H9 (cell line): ENCODE data around the gene MAST4. TPM values are rescaled to one million over a fixed set of nuclear protein-coding genes. Genes with fewer than 3 reads are reported as not detected.

Experiments
- DNase-seq: peaks from one replicate; pipeline ENCODE4 v3.0.0-alpha.2; 2017
- H2AFZ ChIP-seq: one replicate; pipeline ENCODE4 v1.6.1; 2013; ENCODE audit warnings: mild to moderate bottlenecking, low read length, control low read depth, moderate library complexity
- H2AK5ac ChIP-seq: 2 replicates; pipeline ENCODE4 v1.6.1; 2013; ENCODE audit warnings: low read length, control low read depth, mixed read lengths; ENCODE audit not compliant: insufficient read length
- H2BK120ac ChIP-seq: one replicate; pipeline ENCODE4 v1.6.1; 2013; ENCODE audit warnings: low read depth, mild to moderate bottlenecking, low read length, control low read depth, inconsistent platforms; ENCODE audit not compliant: poor library complexity, severe bottlenecking
- H2BK12ac ChIP-seq: 2 replicates; pipeline ENCODE4 v1.6.1; 2013; ENCODE audit warnings: low read length, control low read depth, mixed read lengths, low read depth; ENCODE audit not compliant: insufficient read length
- H2BK15ac ChIP-seq: 2 replicates; pipeline ENCODE4 v1.6.1; 2013; ENCODE audit warnings: low read depth, low read length, control low read depth
- H2BK20ac ChIP-seq: one replicate; pipeline ENCODE4 v1.6.1; 2013; ENCODE audit warnings: low read depth, mild to moderate bottlenecking, low read length, control low read depth, inconsistent platforms; ENCODE audit not compliant: poor library complexity, severe bottlenecking
- H2BK5ac ChIP-seq: 2 replicates; pipeline ENCODE4 v1.6.1; 2013; ENCODE audit warnings: low read length, control low read depth, mixed read lengths; ENCODE audit not compliant: insufficient read length
- H3K14ac ChIP-seq: 2 replicates; pipeline ENCODE4 v1.6.1; 2013; ENCODE audit warnings: low read length, control low read depth; ENCODE audit not compliant: insufficient read depth
- H3K18ac ChIP-seq: 2 replicates; pipeline ENCODE4 v1.6.1; 2013; ENCODE audit warnings: low read depth, mild to moderate bottlenecking, mixed read lengths, low read length, control low read depth; ENCODE audit not compliant: insufficient read length
- H3K23ac ChIP-seq: 2 replicates; pipeline ENCODE4 v1.6.1; 2013; ENCODE audit warnings: low read length, control low read depth, mixed read lengths, low read depth; ENCODE audit not compliant: insufficient read length
- H3K23me2 ChIP-seq: 2 replicates; pipeline ENCODE4 v1.6.1; 2013; ENCODE audit warnings: low read depth, mild to moderate bottlenecking, mixed read lengths, low read length, control low read depth; ENCODE audit not compliant: insufficient read length, poor library complexity, severe bottlenecking
- H3K27ac ChIP-seq: 2 replicates; pipeline ENCODE4 v1.5.1; 2013; ENCODE audit warnings: low read length, control low read depth, mixed read lengths, low read depth; ENCODE audit not compliant: insufficient read length
- H3K27me3 ChIP-seq: 2 replicates; pipeline ENCODE4 v1.6.1; 2013; ENCODE audit warnings: low read length, control low read depth, inconsistent platforms; ENCODE audit not compliant: insufficient read depth
- H3K4ac ChIP-seq: 2 replicates; pipeline ENCODE4 v1.6.1; 2013; ENCODE audit warnings: low read depth, mild to moderate bottlenecking, control low read depth, inconsistent platforms, low read length, moderate library complexity
- H3K4me1 ChIP-seq: 2 replicates; pipeline ENCODE4 v1.6.1; 2013; ENCODE audit warnings: low read length, control low read depth, inconsistent platforms; ENCODE audit not compliant: insufficient read depth
- H3K4me2 ChIP-seq: 2 replicates; pipeline ENCODE4 v1.6.1; 2013; ENCODE audit warnings: low read length, control low read depth, mixed read lengths; ENCODE audit not compliant: insufficient read length, insufficient read depth
- H3K56ac ChIP-seq: 2 replicates; pipeline ENCODE4 v1.6.1; 2013; ENCODE audit warnings: low read depth, mild to moderate bottlenecking, mixed read lengths, low read length, control low read depth; ENCODE audit not compliant: insufficient read length
- H3K79me1 ChIP-seq: 2 replicates; pipeline ENCODE4 v1.6.1; 2013; ENCODE audit warnings: low read depth, mild to moderate bottlenecking, moderate library complexity, low read length, control low read depth, inconsistent platforms; ENCODE audit not compliant: insufficient read depth, poor library complexity, severe bottlenecking
- H3K79me2 ChIP-seq: 2 replicates; pipeline ENCODE4 v1.6.1; 2013; ENCODE audit warnings: low read length, control low read depth, inconsistent platforms; ENCODE audit not compliant: insufficient read depth
- H3K9ac ChIP-seq: 2 replicates; pipeline ENCODE4 v1.6.1; 2013; ENCODE audit warnings: low read length, control low read depth, mixed read lengths; ENCODE audit not compliant: insufficient read length; ENCODE audit errors: extremely low read depth
- H3K9me3 ChIP-seq: one replicate; pipeline ENCODE4 v1.6.1; 2013; ENCODE audit warnings: low read depth, low read length, inconsistent platforms; ENCODE audit not compliant: control insufficient read depth
- H3T11ph ChIP-seq: one replicate; pipeline ENCODE4 v1.6.1; 2013; ENCODE audit warnings: mild to moderate bottlenecking, low read length, control low read depth, inconsistent platforms
- H4K20me1 ChIP-seq: one replicate; pipeline ENCODE4 v1.6.1; 2013; ENCODE audit not compliant: control insufficient read depth, insufficient read length, insufficient read depth
- H4K5ac ChIP-seq: 2 replicates; pipeline ENCODE4 v1.6.1; 2013; ENCODE audit warnings: low read depth, mild to moderate bottlenecking, mixed read lengths, low read length, control low read depth; ENCODE audit not compliant: insufficient read length
- H4K8ac ChIP-seq: replicated peaks from 2 replicates; pipeline ENCODE4 v1.6.1; 2013; ENCODE audit warnings: low read length, control low read depth, mixed read lengths, low read depth; ENCODE audit not compliant: insufficient read length
- H4K91ac ChIP-seq: 2 replicates; pipeline ENCODE4 v1.6.1; 2013; ENCODE audit warnings: low read depth, mild to moderate bottlenecking, moderate library complexity, mixed read lengths, low read length, control low read depth; ENCODE audit not compliant: insufficient read length
- H3K27ac Mint-ChIP-seq, 3 experiments: 2 replicates in 2 of 3; 3 replicates in 1 of 3; pipeline ENCODE4 v1.8.0; 2020 to 2021; ENCODE audit warnings: mixed read lengths in 3 of 3, mild to moderate bottlenecking in 1 of 3, moderate library complexity in 1 of 3
- H3K27me3 Mint-ChIP-seq: 2 replicates; pipeline ENCODE4 v1.8.0; 2021; ENCODE audit warnings: low read depth, mild to moderate bottlenecking, moderate library complexity, mixed read lengths
- H3K36me3 Mint-ChIP-seq, 3 experiments: 2 replicates in 2 of 3; 3 replicates in 1 of 3; pipeline ENCODE4 v1.8.0; 2020 to 2021; ENCODE audit warnings: low read depth in 3 of 3, mixed read lengths in 3 of 3; ENCODE audit not compliant: insufficient read depth in 1 of 3
- H3K4me1 Mint-ChIP-seq, 2 experiments: 2 replicates each; pipeline ENCODE4 v1.8.0; 2020; ENCODE audit warnings: mixed read lengths in 2 of 2
- H3K4me3 Mint-ChIP-seq, 2 experiments: 2 replicates in 1 of 2; 3 replicates in 1 of 2; pipeline ENCODE4 v1.8.0; 2020 to 2021; ENCODE audit warnings: mild to moderate bottlenecking in 2 of 2, mixed read lengths in 2 of 2, moderate library complexity in 1 of 2
- H3K9me3 Mint-ChIP-seq, 2 experiments: 2 replicates in 1 of 2; 3 replicates in 1 of 2; pipeline ENCODE4 v1.8.0; 2020; ENCODE audit warnings: mild to moderate bottlenecking in 2 of 2, mixed read lengths in 2 of 2, moderate library complexity in 1 of 2
- CTCF ChIP-seq: fragments of 200-600 bp; sonication (generic); conservative IDR thresholded peaks from 3 replicates; pipeline ENCODE4 v1.8.0; 2021; ENCODE audit warnings: antibody characterized with exemption, mild to moderate bottlenecking
- WGBS: extraction: QIAGEN DNeasy Blood & Tissue Kit; methylation state at CpG from one replicate; pipeline ENCODE4 v1.1.7; 2013; ENCODE audit warnings: missing lambda C conversion rate, low lambda C conversion rate, mixed read lengths; ENCODE audit not compliant: insufficient read length; ENCODE audit errors: extremely low coverage; 5-methylcytosine and 5-hydroxymethylcytosine counted together
- total RNA-seq: library from RNA; stranded (reverse); gene quantifications from 2 replicates; pipeline ENCODE4 v1.2.1, GENCODE V29; 2021

MAST4 gene
- total RNA-seq, 1 experiment from 2014 or later = 3.7 TPM

GRCh38 chr5:66908230-66908629 lies 312.0 kb downstream of the MAST4 start:
- no peak overlapping the region for H3K4me2 ChIP-seq
- H2AFZ ChIP-seq = no peak overlapping the region
- H4K91ac ChIP-seq = no peak overlapping the region
- peaks cover 21% of the 10 kb centered on the region; the same call in 1 of the 2 replicates for H3K27me3 ChIP-seq
- no CpG with 5 or more reads among the region's 1 CpG for WGBS
- H2BK20ac ChIP-seq = no peak overlapping the region
- H2AK5ac ChIP-seq = no peak overlapping the region
- H2BK15ac ChIP-seq = no peak overlapping the region
- no peak for TF ChIP-seq CTCF
- H2BK120ac ChIP-seq = peak overlapping the region; percentile 7
- H3K27ac Mint-ChIP-seq = no peak overlapping the region
- DNase-seq = no peak
- peaks cover 0 to 4% (median 0%) of the 10 kb centered on the region in 3 experiments; a peak in 2 of 7 replicates for H3K36me3 Mint-ChIP-seq
- peaks cover 77% of the 10 kb centered on the region for H3K27me3 Mint-ChIP-seq
- no peak overlapping the region for H4K5ac ChIP-seq
- no peak overlapping the region for H3K4ac ChIP-seq
- no peak overlapping the region for H2BK5ac ChIP-seq
- H3K18ac ChIP-seq = no peak overlapping the region
- peak overlapping the region; percentile 13 for H3K9ac ChIP-seq
- no peaks in the 10 kb centered on the region for H4K20me1 ChIP-seq
- no peaks in the 10 kb centered on the region for H3K9me3 ChIP-seq
- H3K79me1 ChIP-seq = no peaks in the 10 kb centered on the region
- no peaks in the 10 kb centered on the region for H3K79me2 ChIP-seq
- peaks cover 3 to 5% of the 10 kb centered on the region in 2 experiments; a peak in 3 of 5 replicates for H3K9me3 Mint-ChIP-seq
- no peak overlapping the region for H3K14ac ChIP-seq
- peaks cover 5% of the 10 kb centered on the region; the same call in 1 of the 2 replicates for H3K4me1 ChIP-seq
- no peaks in the 10 kb centered on the region for H3K23me2 ChIP-seq
- no peak overlapping the region for H3K4me3 Mint-ChIP-seq
- H3K27ac ChIP-seq = no peak overlapping the region
- H3K4me1 Mint-ChIP-seq = peaks cover 36 to 47% of the 10 kb centered on the region in 2 experiments
- no peak overlapping the region for H4K8ac ChIP-seq
- no peak overlapping the region for H3T11ph ChIP-seq
- no peak overlapping the region for H3K56ac ChIP-seq
- no peak overlapping the region for H2BK12ac ChIP-seq
- no peak overlapping the region for H3K23ac ChIP-seq
